HG03460 (cell line): Measurements from ENCODE around the gene NRXN3.

Experiments used
- ATAC-seq: cut with Tn5 transposase; IDR thresholded peaks from one replicate; pipeline ENCODE4 v1.9.1; 2021; ENCODE audit not compliant: unreplicated experiment

Gene NRXN3

DNA sequence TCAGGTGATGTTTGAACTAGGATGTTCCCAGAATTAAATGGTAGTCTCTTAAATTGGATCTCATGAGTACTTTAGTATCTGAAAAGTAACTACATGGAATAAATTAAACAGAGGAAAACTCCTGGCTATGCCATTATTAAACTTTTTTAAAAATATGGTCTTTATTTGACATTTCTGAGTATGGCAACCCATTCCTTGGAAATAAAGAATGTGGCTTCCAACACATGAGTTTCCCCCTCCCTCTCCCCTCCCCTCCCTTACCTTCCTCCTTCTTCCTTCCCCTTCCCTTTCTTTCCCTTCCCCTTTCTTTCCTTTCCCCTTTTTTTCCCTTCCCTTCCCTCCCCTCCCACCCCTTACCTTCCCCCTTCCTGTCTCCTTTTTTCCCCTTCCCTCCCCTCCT lies 1100.9 kb downstream of the NRXN3 start:
- no peak for ATAC-seq

DNA sequence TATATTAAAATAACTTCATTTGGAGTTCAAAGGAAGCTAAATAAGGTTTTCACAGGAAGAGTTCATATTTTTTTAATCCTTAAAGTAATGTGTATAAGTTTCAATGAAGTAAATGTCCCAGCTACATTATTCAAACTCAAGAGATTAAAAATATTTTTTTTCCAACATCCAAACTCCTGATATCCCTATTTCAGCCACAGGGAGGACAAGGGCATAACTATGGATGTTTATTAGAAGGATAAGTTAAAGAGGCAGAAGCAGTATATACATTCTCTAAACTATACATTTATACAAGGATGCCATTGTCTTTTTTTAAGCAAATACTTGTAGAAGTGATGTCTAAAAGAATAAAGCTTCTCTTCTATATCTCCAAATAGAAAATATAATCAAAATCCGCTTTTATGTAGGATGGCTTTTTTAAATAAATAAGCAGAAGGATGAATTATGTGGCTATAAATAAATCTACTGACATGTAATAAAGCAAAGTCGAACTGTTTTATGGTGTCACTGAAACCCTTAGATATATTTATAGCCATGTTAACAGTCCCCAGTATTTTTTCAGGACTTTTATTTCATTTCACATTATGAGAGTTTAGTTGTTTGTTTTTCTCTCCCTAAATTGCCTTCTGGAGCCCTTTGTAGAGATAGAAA lies 1104.6 kb downstream of the NRXN3 start:
- no peak for ATAC-seq

DNA sequence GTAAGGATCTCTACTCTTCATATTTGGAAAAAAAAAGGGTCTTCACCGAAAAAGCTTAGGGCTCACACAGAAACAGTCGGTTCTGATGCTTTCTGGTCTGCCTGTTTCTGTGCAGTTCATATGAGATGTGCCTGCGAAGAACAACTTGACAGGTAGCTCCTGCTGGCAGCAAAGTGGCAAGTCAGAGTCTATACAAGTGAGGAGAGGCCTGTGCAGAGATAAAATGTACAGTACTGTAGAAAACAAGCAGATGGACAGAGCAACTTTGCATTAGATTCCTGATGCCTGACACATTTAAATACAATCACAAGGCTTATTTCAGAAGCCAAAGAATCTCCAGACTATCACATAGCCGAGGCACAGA lies 1105.1 kb downstream of the NRXN3 start:
- ATAC-seq: no peak

DNA sequence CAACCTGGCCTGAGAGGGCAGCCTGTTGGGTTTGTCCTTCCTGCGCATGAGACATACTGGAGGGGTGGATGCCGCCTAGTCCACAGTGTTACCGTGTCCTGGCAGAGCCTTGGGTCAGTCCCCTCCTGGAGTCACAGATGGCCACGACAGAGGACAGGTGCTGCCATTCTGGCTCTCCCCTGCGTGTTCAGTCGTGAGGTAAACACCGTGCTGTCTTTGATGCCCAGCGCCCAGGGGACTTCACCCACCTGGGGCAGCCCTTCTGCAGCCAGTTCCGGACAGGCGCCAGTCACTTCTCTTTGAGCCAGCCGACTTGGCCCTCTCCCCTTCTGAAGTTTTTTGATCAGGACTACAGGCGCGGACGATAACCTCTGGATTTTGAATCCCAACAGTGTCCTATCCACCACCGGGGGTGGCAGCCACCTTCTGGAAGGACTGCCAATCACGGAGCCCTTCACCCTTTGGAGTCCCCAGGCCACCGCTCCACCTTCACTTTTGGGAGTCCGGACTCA lies 1108.2 kb downstream of the NRXN3 start:
- no peak for ATAC-seq

DNA sequence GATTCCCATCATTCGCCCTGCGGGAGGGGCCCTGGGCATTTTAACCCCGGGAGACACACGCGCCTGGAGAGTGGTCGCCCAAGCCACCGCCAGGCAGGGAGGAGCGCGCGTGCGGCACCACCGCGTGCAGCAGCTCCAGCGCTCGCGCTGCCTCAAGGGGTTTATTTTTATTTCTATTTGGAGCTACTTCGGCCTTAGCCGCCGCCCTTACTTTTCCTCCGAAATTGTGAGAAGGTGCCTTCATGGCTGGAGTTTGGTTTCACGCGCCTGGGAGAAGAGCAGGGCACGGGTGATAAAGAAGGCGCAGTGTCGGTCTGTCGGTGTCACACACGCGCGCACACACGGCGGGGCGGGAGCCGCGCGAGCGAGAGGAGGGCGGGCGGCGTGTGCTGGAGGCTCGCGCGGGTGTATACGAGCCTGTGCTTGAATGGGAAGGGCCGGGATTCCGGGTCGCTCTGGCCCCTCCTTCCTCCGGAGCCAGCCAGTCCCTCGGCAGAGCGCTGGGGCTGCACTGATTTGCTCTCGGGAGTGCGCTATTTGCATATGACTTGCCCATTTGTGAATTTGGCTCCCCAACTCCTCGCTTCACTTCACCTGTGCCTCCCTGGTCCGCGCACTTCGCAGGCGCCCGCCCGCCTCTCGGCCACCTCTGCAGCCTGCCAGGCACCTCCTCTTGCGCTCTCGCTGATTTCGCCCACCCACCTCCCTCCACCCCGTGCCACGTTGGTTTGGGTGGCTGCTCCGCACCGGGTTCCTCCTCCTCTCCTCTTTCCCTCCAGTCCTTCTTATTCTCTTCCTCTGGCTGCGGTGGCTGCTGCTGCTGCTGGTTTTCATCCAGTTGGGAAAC lies 1108.8 kb downstream of the NRXN3 start:
- ATAC-seq: no peak

DNA sequence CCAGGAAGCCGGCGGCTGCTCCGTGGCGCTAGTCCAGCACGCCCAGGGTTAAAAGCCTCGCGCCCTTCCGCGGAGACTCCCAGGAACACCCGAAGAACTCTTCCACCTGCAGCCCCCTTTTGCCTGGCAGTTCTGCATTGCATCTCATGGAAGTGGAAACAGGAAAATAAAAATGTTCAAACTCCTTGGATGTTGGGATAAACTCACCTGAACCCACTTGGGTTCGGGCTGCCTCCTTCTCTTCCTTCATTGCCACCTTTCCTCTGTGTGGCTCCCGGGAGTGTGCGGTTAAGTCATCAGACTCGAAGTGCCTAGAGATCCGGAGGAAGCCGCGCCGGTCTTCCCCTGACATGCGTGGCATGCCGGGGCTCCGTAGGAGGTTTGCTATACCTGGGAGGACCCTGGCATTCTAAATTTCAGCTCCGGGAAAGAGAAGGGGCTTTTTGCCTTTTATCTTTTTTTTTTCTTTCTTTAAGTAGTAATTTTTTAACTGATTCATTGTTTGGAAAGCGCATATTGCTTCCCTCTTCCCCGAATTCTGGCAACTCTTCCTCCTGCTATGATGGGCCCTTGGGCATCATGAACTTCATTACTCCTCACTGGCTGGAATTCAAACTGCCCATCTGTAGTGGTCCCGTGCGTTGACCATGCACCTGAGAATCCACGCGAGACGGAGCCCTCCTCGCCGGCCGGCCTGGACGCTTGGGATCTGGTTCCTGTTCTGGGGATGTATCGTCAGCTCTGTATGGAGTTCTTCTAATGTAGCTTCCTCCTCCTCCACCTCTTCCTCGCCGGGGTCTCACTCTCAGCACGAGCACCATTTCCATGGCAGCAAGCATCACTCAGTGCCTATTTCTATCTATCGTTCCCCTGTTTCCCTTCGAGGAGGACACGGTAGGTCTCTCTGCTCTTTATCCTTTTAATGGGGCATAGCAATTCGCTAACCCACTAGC lies 1109.7 kb downstream of the NRXN3 start:
- ATAC-seq: no peak

DNA sequence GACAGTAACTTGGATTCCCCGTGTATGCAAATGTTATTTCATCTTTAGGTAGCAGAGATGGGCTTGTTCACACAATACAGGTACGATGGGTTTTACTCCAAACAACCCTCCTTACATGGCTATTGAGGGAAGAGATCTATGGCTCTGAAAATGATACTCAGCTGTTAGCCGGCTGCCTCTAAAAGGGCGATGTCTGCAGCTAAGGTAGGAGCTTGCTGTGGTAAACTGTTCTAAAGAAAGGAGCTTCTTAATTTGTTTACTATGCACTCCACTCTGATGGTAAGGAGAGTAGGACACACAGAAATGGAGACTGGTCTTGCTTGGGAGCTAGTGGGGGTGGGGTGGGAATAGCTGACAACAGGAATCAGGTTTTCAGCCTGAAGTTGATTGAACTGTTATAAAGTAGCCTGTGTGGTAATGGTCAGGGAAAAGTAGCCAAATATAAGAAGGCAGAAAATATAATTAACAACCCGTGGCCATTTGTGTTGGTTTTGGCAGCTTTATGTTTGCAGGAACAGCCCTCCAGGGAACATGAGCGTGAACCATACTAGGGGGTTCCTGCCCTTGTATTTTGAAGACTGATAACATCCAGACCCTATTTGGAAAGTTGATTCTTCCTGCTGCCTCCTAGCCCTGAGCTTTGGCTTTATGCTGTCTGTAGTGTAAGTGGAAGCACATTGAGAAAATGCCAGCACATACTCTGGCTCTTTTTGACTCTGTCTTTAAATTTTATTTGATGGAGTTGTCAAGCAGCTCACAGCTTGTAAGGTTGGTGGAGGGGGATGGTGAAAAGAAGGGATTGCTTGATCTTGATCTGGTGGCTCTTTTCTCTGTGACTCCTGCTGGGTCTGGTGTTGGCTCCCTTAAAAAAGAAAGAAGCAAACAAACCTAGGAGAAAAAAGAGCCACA lies 1111.3 kb downstream of the NRXN3 start:
- ATAC-seq: no peak

DNA sequence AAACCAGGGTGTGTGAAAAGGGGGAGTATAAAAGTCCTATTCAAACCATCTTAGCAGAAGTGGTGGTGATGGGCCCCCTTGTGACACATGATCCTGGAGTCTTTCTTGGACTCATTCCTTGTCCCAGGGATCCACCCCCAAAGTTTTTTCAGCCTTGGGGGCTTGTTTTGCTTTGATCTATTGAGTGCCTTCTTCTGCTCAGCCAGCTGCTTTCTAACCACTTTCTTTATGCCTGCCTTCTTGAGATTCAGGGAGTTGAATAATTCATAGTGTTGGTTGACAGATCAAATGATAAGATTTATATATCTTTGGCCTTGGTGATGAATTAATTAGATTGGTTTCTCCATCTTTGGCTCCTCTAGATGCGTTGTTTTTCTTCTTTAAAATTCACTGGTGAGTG lies 1114.4 kb downstream of the NRXN3 start:
- no peak for ATAC-seq

DNA sequence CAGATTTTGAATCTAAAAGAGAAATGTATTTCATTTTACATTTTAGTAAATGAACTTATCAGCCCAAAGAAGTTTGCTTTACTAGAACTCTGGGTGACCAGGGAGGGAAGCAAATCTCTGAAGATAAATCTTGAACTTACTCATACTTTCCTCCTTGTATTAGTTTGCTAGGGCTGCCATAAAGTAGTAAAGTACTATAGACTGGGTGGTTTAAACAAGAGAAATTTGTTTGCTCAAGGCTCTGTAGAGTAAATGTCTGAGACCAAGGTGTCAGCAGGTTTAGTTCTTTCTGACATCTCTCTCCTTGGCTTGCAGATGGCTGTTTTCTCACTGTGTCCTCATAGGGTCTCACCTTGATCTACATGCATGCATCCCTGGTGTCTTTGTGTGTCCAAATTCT lies 1115.1 kb downstream of the NRXN3 start:
- no peak for ATAC-seq

DNA sequence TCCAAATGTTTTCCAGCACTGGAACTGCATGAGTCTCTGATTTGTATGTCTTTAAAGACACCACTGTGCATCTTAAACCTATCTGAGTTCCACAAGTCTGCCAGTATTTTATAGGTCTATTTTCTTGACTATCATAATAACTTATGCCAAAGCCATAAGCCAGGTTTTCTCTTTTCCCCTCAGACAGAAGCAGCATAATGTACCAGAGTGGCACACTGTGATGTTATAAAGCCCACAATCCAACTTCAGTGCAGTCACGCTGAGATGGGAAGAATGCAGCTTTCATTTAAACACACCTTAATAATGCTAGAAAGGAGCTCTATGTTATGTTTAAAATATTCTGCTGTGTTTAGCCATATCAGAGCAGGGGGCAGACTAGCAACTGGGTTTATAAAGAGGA lies 1117.8 kb downstream of the NRXN3 start:
- ATAC-seq: no peak

DNA sequence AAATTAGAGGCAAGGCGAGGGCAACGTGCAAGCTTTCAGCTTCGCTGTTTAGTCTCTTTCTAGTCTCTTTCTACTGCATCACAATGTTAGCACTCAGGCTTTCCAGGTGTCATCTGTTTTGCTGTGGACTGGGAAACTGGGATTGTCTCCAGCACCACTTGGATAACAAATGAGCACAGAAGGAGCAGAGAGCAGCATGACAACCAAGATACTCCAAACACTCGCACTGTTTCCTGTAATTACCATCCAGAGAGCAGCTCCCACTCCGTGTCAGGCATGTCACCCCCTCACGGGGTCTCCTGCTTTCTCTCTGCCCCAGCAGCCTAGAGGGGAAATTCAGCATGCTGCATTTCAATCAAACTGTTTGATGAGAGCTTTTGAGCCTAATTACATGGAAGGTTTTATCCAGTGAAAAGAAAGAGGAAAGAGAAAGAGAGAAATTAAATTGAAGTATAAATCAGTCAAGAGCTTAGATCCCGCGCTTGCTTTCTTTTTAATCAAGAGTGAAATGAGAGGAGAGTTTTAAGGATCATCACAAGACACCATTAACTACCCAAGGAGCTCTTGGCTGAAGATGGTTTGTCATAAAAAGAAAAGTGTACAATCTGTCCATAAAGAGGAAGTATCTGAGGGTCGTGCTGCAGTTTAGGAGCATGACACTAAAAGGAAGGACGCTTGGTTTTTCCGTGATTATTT lies 1123.5 kb downstream of the NRXN3 start:
- ATAC-seq: no peak

DNA sequence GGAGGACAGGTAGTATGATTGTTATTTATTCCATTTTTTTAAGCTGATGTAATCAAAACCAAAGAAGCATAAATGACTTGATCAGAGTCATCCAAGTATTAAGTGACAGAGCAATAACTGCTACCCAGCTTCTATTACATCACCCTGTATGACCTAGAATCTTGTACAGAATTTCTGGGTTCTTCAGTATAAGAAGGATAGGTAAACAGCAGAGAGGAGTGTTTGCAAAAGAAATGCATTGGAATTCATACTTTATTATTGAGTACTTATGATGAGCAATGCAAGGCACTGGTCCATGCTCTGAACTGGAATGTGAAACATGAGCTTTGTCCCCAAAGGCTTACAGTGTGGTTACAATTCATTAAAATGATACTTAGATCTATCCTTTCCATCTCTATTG lies 1124.3 kb downstream of the NRXN3 start:
- ATAC-seq: no peak

DNA sequence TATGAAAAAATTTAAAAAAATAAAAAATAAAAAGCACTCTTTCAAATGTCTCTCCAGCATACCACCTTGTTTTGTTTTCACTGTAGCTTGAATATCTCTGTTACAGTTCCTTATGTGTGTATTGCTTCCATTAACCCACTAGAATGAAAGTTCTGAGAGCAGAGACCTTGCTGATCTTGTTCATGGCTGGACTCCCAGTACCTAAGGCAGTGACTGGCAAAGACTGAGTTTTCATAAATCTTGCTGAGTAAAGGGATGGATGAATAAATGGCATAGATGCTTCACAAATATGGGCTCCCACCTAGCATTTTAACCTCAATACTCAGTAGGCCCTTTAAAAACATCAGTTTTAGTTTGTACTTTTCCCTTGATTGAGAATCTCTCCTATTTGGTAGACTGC lies 1125.2 kb downstream of the NRXN3 start:
- ATAC-seq: no peak

DNA sequence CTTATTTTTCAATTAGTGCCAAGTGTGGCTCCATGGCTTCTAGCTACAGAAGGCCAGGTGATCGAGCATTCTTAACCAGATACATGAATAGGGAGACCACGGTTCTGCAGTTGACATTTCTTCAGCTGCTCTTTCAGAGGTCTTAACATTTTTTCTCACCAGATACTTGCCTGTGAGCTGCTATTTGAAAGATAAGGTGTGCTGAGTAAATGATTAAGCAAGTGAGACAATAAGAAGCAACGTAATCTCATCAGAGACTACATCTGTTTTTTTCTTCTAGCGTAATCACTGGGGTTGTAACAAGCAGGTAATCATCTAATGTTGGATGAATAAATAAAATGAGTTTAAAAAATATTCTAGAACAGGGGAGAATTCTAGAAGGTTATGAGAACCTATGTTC lies 1128.2 kb downstream of the NRXN3 start:
- no peak for ATAC-seq

DNA sequence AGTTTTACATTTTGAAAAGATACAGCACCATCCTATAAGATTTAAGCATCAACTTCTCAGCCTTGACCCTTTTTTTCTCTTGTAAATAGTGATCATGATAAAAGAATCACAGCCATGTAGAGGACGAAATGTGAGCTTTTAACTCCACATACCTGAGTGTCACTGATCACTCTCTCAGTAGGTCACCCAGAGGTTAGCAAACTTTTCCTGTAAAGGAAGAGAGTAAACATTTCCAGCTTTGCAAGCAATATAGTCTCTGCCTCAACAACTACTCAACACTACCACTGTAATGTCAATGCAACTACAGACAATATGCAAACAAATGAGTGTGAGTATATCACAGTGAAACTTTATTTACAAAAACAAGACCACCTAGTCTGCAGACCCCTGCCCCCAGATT lies 1129.0 kb downstream of the NRXN3 start:
- no peak for ATAC-seq

DNA sequence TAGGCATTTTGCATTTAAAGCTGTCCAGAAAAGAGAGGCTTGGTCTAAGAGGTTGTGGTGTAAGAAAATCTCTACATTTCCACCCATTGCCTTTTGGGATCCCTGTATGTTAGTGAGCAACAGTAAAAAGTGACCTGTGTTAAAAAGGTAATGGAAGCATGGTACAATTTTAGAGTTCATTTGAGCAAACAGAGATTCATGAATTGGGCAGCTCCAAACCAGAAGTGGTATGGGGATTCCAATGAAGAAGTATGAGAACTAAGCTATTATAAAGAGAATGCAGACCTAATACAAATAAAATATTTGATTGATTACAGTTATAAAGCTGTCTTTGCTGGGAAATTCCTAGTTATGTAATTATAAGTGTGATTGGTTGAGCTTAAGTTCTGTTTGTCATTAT lies 1134.1 kb downstream of the NRXN3 start:
- no peak for ATAC-seq

DNA sequence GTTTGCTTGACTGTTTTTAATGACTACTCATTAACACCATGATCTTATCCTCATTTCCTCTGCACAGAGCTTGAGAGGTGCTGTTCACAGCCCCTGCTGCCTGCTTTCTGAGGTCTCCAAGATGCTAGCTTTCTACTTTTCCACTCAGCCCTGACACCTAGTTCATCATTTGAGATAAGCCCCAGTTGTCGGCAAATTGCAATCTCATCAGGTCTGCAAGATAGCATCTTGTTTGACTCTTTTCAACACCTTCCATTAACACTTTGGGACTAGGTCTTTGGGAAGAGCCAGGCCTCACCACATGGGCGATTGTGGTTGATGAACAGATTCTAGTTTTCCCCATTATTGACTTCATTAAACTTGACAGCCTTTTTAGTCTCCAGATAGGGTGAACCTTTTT lies 1136.4 kb downstream of the NRXN3 start:
- ATAC-seq: no peak

DNA sequence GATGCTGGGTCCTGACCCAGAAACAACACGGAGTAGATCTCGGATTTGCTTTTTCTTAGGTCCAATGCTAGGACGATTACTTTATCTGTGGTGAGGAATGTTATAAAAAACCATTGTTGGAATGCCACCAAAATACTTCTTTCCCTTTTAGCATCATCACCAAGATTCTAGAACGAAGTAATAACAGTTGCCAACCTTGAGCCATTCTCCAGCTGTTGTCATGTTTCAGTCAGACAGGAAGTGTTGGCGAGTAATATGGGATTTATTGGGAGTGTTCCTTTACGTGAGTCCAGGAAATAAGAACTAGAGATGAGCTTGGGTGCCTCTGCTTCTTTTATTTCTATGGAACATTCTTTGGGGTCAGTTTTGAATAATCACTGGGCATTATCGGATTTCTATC lies 1148.2 kb downstream of the NRXN3 start:
- no peak for ATAC-seq

DNA sequence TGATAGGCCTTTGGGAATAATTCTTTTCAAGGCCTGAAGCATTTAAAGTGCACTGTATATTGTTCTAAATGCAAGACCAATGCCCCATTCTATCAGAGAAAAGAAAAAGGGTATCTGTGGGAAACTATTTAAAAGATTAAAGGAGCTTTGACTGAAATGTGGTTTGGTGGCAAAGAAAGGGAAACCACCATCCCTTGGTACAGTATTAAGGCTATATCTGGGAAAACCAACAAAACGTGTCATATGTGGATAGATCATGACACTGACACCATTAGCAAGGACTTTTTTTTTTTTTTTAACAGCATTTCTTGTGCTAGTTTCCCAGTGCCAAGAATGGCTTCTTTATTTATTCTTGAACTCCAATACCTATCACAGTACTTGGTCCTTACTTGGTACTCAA lies 1150.4 kb downstream of the NRXN3 start:
- ATAC-seq: no peak

DNA sequence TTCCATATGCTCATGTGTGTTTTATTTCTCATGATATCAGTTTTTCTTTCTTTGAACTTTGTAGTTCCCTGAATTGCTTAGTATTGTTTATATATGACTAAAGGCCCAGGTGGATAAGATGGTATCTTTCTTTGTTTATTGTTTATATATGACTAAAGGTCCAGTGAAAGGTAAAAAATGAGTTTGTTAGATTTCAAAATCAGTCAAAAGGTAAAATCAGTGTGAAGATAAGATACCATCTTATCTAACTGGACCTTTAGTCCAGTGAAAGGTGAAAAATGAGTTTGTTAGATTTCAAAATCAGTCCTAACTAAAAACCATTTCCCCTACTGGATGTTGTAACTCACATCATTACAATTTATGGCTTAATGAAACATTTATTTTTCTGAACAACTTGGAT lies 1150.9 kb downstream of the NRXN3 start:
- ATAC-seq: no peak
